ENCODE results near the gene ACTN2.

Gene ACTN2

GRCh38 chr1:236689713-236690569, 3.6 kb downstream of the ACTN2 start:
- no peak for FAIRE-seq
- no peak for DNase-seq (ENCODE audit: extremely low spot score, insufficient read length, low read depth)

- no peak for DNase-seq (ENCODE audit: extremely low spot score, insufficient read length, low read depth)
- FAIRE-seq = no peak
Measured at GRCh38 chr1:236691348-236691747, 5.0 kb downstream of the ACTN2 start.

- FAIRE-seq (no peak), DNase-seq (ENCODE audit: extremely low spot score, insufficient read length, low read depth) (no peak)
Measured at GRCh38 chr1:236692128-236692527, 5.8 kb downstream of the ACTN2 start.

- FAIRE-seq (no peak), DNase-seq (ENCODE audit: extremely low spot score, insufficient read length, low read depth) (no peak)
Measured at GRCh38 chr1:236692742-236693141, 6.4 kb downstream of the ACTN2 start.

GRCh38 chr1:236699366-236699765, 13.1 kb downstream of the ACTN2 start:
- FAIRE-seq = no peak

GRCh38 chr1:236700903-236701302, 14.6 kb downstream of the ACTN2 start:
- no peak for FAIRE-seq

More at GRCh38 chr1:236699366-236699765, 13.1 kb downstream of the ACTN2 start:
- no peak for DNase-seq (ENCODE audit: extremely low spot score, insufficient read length, low read depth)

GRCh38 chr1:236701782-236702181, 15.5 kb downstream of the ACTN2 start:
- no peak for FAIRE-seq
- no peak for DNase-seq (ENCODE audit: extremely low spot score, insufficient read length, low read depth)

More at GRCh38 chr1:236700903-236701302, 14.6 kb downstream of the ACTN2 start:
- DNase-seq (ENCODE audit: extremely low spot score, insufficient read length, low read depth) = no peak

GRCh38 chr1:236702791-236703394, 16.6 kb downstream of the ACTN2 start:
- no peak for FAIRE-seq
- no peak for DNase-seq (ENCODE audit: extremely low spot score, insufficient read length, low read depth)

- no peak for DNase-seq (ENCODE audit: extremely low spot score, insufficient read length, low read depth)
- FAIRE-seq = no peak
Measured at GRCh38 chr1:236705771-236706170, 19.5 kb downstream of the ACTN2 start.

- no peak for DNase-seq (ENCODE audit: extremely low spot score, insufficient read length, low read depth)
- FAIRE-seq = no peak
Measured at GRCh38 chr1:236706183-236706582, 19.9 kb downstream of the ACTN2 start.

GRCh38 chr1:236710328-236710892, 24.1 kb downstream of the ACTN2 start:
- FAIRE-seq = no peak
- no peak for DNase-seq (ENCODE audit: extremely low spot score, insufficient read length, low read depth)

GRCh38 chr1:236716160-236716559, 29.9 kb downstream of the ACTN2 start:
- no peak for FAIRE-seq

GRCh38 chr1:236717811-236718210, 31.5 kb downstream of the ACTN2 start:
- DNase-seq (ENCODE audit: extremely low spot score, insufficient read length, low read depth) (no peak), FAIRE-seq (no peak)

More at GRCh38 chr1:236716160-236716559, 29.9 kb downstream of the ACTN2 start:
- no peak for DNase-seq (ENCODE audit: extremely low spot score, insufficient read length, low read depth)

- FAIRE-seq (no peak), DNase-seq (ENCODE audit: extremely low spot score, insufficient read length, low read depth) (no peak)
Measured at GRCh38 chr1:236718328-236718727, 32.0 kb downstream of the ACTN2 start.

GRCh38 chr1:236720206-236720605, 33.9 kb downstream of the ACTN2 start:
- DNase-seq (ENCODE audit: extremely low spot score, insufficient read length, low read depth) (no peak), FAIRE-seq (no peak)

- FAIRE-seq = no peak
Measured at GRCh38 chr1:236720611-236721010, 34.3 kb downstream of the ACTN2 start.

GRCh38 chr1:236724049-236724448, 37.8 kb downstream of the ACTN2 start:
- FAIRE-seq (no peak), DNase-seq (ENCODE audit: extremely low spot score, insufficient read length, low read depth) (no peak)

More at GRCh38 chr1:236720611-236721010, 34.3 kb downstream of the ACTN2 start:
- DNase-seq (ENCODE audit: extremely low spot score, insufficient read length, low read depth) = no peak

GRCh38 chr1:236724506-236724905, 38.2 kb downstream of the ACTN2 start:
- DNase-seq (ENCODE audit: extremely low spot score, insufficient read length, low read depth) (no peak), FAIRE-seq (no peak)

GRCh38 chr1:236725668-236726067, 39.4 kb downstream of the ACTN2 start:
- FAIRE-seq (no peak), DNase-seq (ENCODE audit: extremely low spot score, insufficient read length, low read depth) (no peak)

GRCh38 chr1:236727521-236727920, 41.2 kb downstream of the ACTN2 start:
- no peak for DNase-seq (ENCODE audit: extremely low spot score, insufficient read length, low read depth)
- no peak for FAIRE-seq

GRCh38 chr1:236728752-236729151, 42.5 kb downstream of the ACTN2 start:
- no peak for FAIRE-seq

More at GRCh38 chr1:236728752-236729151, 42.5 kb downstream of the ACTN2 start:
- DNase-seq (ENCODE audit: extremely low spot score, insufficient read length, low read depth) = no peak

All from GM18507 (cell line).